Hepatocyte (in vitro differentiated cells): ENCODE measurements around the gene METAP1.

Experiments
- CTCF ChIP-seq: fragments of 200-600 bp; sonication (generic); IDR thresholded peaks from 2 replicates; pipeline ENCODE4 v1.5.1; 2016; ENCODE audit warnings: antibody characterized with exemption, mild to moderate bottlenecking; ENCODE audit not compliant: poor library complexity
- EZH2 ChIP-seq: fragments of 200-600 bp; sonication (generic); IDR thresholded peaks from 2 replicates; pipeline ENCODE4 v1.6.1; 2016; ENCODE audit warnings: antibody characterized with exemption, mild to moderate bottlenecking, borderline replicate concordance
- EZH2phosphoT487 ChIP-seq: fragments of 200-600 bp; sonication (generic); IDR thresholded peaks from one replicate; pipeline ENCODE4 v1.6.1; 2018; ENCODE audit warnings: antibody characterized with exemption, mild to moderate bottlenecking, low read depth, moderate library complexity; ENCODE audit not compliant: unreplicated experiment, severe bottlenecking

- TF ChIP-seq CTCF (no peak), EZH2phosphoT487 (no peak), EZH2 (no peak)
These were observed 17.9 kb downstream of the METAP1 start for GRCh38 chr4:99013402-99013843.
